Measurements from ENCODE around the gene STIM2.

The STIM2 gene

DNA sequence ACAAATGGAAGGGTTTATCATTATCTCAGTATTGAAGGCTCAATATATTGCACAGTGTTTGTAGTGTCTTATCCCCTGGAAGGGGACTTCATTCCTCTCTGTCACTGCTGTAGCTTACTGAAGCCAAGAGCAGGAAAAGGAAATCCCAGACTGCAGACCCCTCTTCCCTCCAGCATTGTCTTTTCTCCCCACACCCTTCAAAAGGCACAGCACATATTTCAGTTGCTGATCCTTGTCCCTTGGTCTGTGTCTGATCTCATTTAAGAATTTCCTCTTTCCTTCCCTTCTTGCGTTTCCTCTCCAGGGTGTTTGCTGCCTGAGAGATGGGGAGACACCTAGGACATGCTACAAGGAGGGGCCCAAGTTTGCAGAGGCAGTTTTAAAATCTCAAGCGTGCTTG lies 40.1 kb downstream of the STIM2 start:
- no peak for DNase-seq (ENCODE audit: low read depth)

GRCh38 chr4:26905172-26905571 lies 44.5 kb downstream of the STIM2 start:
- DNase-seq (ENCODE audit: low read depth): no peak

DNA sequence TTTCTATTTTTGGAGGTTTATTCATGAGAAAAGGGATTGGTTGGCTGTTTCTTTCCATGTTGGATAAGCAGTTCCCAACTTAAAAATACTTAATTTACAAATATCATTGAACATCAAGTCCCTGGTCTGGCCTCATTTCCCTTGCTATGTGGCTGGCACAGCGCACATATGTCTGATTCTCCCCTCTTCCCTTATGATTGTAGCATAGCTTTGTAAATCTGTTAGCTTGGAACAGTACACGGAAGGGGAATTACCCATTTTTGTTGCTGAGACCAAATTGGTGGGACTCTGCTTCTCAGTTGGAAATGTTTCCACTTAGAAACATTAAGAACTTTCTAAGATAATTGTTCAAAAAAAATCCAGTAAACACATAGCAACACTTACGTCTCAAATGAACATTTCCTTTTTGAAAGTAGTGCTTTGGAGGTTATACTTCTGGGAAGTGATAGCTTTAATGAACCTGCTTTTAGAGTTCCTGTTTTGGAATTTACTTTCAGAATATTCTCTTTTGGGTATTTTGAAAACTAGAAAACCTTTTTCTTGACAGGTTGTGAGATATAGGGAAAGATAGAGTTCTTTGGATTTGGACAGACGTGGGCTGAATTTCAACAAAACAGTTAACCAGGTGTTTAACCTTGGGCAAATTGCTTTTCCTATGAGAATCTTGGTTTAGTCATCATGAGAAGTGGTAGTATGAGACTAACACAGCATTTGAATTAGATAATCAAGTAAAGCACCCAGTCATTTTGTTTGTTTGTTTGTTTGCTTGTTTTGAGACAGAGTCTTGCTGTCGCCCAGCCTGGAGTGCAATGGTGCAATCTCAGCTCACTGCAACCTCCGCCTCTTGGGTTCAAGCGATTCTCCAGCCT lies 47.3 kb downstream of the STIM2 start:
- no peak for DNase-seq (ENCODE audit: low read depth)

DNA sequence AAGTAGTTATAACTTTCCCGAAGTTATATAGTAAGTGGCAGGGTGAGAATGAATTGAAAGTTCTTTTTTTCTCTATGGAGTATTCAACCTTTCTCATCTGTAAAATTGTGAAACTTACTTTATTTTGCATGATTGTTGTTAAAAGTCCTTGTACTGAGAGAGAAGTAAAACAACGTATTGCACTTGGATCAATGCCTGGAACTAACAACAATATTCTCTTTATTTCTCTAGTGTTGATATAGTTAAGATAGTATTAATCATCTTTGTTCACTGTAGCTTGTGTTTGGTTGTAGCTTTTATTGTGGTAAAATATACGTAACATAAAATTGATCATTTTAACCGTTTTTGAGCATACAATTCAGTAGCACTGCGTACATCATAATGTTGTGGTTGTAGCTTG lies 48.7 kb downstream of the STIM2 start:
- no peak for DNase-seq (ENCODE audit: low read depth)

DNA sequence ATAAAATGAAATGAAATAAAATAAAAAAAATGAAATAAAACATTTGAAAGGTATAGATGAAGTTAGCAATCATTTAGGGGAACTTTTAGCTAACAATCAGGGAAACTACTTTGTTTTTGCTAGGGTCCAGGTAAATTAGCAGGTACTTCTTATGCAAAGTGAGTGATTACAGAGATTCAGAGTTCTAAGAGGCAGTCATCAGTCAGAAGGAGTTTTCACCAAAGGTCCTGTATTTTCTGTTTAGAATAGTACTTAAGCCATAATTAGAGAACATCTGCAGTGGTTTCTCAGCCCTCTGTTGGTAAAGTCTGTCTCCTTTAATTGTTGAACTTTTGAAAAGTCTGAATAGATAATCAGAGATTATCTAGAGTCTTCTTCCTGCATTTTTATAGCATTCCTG lies 50.6 kb downstream of the STIM2 start:
- no peak for DNase-seq (ENCODE audit: low read depth)

DNA sequence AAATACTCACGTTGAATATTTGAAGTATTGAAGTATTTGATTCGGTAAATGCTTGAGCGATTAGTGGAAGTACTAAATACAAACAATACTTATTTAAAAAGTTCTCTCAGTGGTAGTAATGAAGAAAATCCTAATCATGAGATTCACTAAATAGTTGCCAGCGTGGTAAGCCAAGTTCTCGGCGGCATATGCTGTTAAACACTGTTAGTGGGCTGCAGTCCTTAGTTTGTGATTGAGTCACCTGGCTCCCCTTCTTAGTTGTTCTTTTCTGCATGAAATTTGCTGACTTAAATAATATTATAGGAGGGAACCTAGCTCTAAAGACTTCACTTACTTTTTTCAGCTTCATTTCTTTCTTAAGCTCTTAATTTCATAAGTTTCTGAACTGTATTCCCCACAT lies 51.4 kb downstream of the STIM2 start:
- DNase-seq (ENCODE audit: low read depth): no peak

DNA sequence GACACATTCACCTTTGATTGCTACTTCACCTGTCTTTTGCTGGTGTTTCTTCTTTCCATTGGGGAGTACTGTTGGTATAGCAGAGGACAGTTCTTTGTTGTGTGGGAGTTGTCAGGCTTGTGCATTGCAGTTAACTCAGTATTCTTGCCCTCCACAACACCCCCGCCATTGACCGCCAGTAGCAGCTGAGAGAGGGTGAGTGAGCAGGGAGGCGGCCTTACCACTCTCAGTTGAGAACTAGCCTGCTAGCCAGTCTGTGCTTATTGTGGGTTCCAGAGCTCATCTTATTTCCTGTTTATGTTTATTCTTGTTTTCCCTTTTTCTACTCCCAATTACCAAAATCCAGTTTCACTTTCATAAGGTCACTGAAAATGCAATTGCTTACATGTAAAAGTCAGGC lies 52.2 kb downstream of the STIM2 start:
- DNase-seq (ENCODE audit: low read depth): no peak

GRCh38 chr4:26916195-26916594 lies 55.6 kb downstream of the STIM2 start:
- no peak for DNase-seq (ENCODE audit: low read depth)

DNA sequence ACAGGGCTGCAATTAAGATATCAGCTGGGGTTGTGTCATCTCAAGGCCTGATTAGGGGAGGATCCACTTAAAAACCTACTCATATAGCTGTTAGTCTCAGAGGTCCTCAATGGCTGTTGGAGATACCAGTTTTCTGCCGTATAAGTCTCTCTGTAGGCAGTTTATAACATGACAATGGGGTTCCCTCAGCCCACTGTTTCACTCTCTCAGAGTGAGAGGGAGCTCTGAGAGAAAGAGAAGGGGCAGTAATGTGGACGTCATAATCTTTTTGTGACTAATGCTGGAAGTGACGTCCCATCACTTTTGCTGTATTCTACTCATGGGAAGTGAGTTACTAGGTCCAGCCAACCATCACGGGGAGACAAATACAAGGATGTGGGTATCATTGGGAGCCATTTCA lies 70.3 kb downstream of the STIM2 start:
- no peak for DNase-seq (ENCODE audit: low read depth)

DNA sequence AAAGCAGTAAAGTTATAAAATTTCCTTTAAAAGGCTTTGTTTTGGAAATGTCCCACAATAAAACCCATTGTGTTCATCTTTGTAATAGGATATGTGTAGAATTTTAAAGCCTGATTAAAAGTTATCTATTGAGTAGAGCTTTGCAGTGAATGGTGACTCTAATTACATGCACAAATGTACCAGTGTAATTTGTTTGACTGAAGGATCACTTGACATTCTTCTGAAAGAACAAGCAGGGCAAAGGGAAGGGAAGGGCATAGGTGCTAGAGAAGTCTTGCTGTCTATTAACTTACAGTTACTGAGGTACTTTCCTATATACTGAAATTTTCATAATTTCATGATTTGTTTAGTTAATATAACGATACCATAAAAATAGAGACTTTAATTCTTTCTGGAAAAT lies 70.8 kb downstream of the STIM2 start:
- DNase-seq (ENCODE audit: low read depth): no peak

GRCh38 chr4:26931966-26932365 lies 71.3 kb downstream of the STIM2 start:
- DNase-seq (ENCODE audit: low read depth): no peak

DNA sequence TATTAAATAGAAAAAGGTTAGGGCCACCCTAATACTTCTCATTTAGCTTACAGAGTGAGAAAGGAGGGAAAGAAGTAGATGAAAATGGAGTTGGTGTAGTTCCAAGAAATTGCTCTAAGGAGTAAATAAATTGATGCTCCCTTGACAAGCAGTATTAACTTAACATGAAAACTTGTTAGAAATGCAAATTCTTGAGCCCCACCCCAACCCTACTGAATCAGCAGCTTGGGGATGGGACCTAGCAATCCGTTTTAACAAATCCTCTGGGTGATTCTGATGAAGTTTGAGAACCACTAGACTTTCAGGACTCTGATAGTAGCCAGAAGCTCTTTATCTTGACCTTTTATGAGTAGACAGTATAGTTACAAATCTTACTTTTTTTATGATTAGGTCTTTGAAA lies 74.8 kb downstream of the STIM2 start:
- DNase-seq (ENCODE audit: low read depth): no peak

DNA sequence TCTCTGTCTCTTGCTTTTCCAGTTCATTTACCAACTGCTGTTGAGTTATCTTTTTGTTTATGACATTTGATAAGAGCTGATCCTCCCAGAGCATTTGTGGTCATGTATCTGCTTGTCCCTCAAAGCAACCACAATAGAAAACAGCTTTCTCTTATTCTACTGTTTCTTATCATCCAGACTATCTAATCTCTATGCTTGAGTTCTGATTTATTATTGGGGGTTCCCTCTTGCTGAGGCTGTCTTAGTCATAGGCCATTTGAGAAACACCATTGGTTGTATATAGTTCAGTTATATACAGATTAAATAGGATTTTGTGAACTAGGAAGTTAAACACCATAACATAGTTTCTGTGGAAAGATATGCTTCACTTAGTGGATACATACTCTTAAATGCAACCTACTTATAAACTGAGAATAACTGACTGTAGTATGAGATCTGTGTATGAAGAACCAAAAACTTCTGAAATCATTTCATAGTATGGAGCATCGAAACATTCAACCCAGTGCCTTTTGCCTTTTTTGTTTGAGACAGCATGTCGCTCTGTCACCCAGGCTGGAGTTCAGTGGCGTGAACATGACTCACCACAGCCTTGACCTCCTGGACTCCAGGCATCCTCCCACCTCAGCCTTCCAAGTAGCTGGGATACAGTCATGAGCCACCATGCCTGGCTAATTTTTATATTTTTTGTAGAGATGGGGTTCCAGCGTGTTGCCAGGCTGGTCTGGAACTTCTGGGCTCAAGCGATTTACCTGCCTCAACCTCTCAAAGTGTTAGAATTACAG lies 75.8 kb downstream of the STIM2 start:
- peak; percentile 6 for DNase-seq (ENCODE audit: low read depth)

DNA sequence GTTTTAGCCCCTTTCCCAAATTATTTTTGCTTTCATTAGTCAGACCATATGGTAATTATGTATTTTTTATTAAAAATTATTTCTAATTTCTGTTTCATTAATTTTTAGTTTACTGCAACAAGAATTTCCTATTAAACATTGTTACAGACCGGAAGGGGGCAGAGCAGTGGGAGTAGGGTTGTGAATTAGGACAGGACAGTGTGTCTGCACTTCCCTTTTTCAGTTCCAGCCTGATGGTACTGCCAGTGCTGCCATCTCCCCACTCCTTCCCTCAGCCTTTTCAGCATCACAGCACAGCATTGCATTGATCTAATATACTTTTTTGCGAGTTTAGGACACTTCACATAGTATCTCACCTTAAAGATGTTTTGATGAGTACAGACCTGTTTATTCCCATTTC lies 76.5 kb downstream of the STIM2 start:
- no peak for DNase-seq (ENCODE audit: low read depth)

- no peak for DNase-seq (ENCODE audit: low read depth)
These were observed 76.9 kb downstream of the STIM2 start for GRCh38 chr4:26937567-26937966.

GRCh38 chr4:26938516-26938915 lies 77.9 kb downstream of the STIM2 start:
- no peak for DNase-seq (ENCODE audit: low read depth)

- DNase-seq (ENCODE audit: low read depth): no peak
These were observed 81.3 kb downstream of the STIM2 start for GRCh38 chr4:26941951-26942350.

GRCh38 chr4:26942871-26943270 lies 82.2 kb downstream of the STIM2 start:
- no peak for DNase-seq (ENCODE audit: low read depth)

DNA sequence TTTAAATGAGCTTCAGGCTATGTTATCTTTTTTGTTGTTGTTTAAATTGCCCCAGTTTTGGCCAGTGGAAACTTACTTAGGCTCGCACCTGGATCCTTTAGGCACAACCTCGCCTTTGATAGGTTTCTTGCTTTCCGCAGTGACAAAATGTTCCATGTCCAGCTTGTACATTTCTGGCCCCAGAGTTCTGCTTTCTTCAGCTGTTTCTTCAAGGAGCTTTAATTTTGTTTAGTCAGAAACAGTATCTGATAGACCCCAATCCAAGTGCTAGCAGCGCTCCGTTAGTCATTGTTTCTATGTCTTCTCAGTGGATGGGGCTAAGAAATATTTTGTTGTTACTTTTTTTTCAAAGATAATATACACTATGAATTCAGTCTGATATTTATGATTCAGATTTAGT lies 82.8 kb downstream of the STIM2 start:
- no peak for DNase-seq (ENCODE audit: low read depth)

- no peak for DNase-seq (ENCODE audit: low read depth)
These were observed 85.2 kb downstream of the STIM2 start for GRCh38 chr4:26945794-26946193.

DNA sequence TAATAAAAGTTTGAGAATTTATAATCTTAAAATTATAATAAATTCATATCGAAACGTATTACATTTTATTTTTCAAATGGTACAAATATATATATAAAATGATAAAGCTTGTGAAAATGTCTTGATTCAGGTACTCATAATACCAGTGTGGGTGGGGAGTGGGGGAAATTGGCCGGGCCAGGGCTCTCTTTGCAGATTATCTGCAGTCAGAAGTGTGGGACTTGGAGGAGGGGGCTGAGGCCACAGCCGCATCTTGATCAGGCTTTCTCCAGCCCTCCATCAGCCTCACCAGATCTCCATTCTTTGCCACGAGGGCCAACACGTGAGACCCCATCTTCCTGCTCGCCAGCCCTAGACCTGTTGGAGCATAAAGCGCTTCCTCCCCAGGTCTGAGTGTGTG lies 86.7 kb downstream of the STIM2 start:
- DNase-seq (ENCODE audit: low read depth): no peak

- DNase-seq (ENCODE audit: low read depth): no peak
These were observed 89.8 kb downstream of the STIM2 start for GRCh38 chr4:26950446-26950845.

- no peak for DNase-seq (ENCODE audit: low read depth)
These were observed 92.2 kb downstream of the STIM2 start for GRCh38 chr4:26952891-26953290.

DNA sequence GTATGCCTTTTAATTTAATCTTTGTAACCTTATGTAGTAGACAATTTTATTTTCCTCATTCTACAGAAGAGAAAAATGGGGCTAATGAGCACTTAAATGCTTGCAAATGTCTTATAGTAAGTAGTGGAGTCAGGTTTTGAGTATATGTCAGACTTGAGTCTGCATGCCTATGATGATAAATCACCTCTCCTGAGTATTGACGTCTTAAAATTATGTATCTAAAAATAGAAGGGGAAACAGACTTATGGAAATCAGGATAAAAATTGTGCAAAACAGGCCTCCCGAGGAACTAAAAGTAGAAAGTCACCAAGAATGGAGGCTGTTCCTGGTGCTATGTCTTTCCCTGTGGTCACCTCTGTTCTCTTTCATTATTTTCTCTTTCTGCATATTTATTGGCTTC lies 92.7 kb downstream of the STIM2 start:
- DNase-seq (ENCODE audit: low read depth): no peak
